ENCODE data around the gene TBC1D8. TPM values are rescaled to one million over a fixed set of nuclear protein-coding genes. Genes with fewer than 3 reads are reported as not detected.

Gene TBC1D8
- total and polyA plus RNA-seq, 2 of the 13 experiments (the other 11 are each of a cell fraction or from before 2014, with no cell fraction given): 45.1 to 95.4 TPM

DNA sequence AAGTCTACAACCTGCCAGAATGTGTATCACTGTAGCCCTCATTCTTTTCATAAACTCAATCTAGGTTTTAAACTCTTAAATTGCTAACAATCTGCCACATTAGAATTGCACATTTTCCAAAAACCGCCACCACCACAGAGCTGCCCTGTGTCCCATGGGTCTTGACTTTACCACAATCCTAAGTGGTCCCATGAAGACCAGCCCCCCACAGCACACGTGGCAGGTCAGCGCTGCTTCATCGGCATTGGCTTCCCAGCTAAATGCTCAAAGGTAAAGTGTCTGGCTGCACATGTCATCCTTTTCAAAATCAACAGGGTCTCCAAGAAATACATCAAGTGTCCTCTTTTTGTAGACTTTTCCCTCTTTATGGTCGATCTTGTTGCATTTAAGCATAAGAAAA lies 2.4 kb downstream of the TBC1D8 start:
- WGBS (ENCODE audit: low lambda C conversion rate): 15% methylated on average over 5 of the region's 5 CpGs
- no peak overlapping the region for H2AFZ ChIP-seq (ENCODE audit: low read length)
- H4K20me1 ChIP-seq (ENCODE audit: insufficient read depth, low read length): peaks cover 53% of the 10 kb centered on the region
- ATAC-seq: no peak
- H3K4me1 ChIP-seq (ENCODE audit: insufficient read depth, low read length): peaks cover 72% of the 10 kb centered on the region
- peak overlapping the region; percentile 89 for H3K9ac ChIP-seq (ENCODE audit: insufficient read depth, low read depth, low read length)
- DNase-seq (ENCODE audit: low spot score): no peak
- peak; percentile 37 for FAIRE-seq
- peaks cover 2 to 9% of the 10 kb centered on the region in 2 experiments; a peak in 3 of 5 replicates for H3K36me3 ChIP-seq (replicated peaks in 1 of 2; ENCODE audit: control insufficient read depth in 1 of 2, insufficient read depth in 2 of 2, low read length in 2 of 2)
- no peaks in the 10 kb centered on the region; a peak in 1 of 5 replicates for H3K27me3 ChIP-seq (ENCODE audit: control insufficient read depth in 1 of 2, insufficient read depth in 2 of 2, low read length in 2 of 2)
- H3K4me2 ChIP-seq (ENCODE audit: low read depth, low read length): peak overlapping the region; percentile 95
- peak overlapping the region; percentile 74 for H3K27ac ChIP-seq (ENCODE audit: extremely low read length, insufficient read depth, low read length)
- intact Hi-C loops (cut with micrococcal nuclease; ENCODE audit: unreplicated experiment) (loop anchor here (1.0 to 2.0 kb wide), 3 partner anchors 23 to 83 kb away; no protein-coding TSS in a partner anchor), in situ Hi-C loops (cut with HindIII; ENCODE audit: extremely low pct_ligation_motif_present, low pct_unique_long_range_greater_than_20kb) (no loop called here)
- peaks cover 69% of the 10 kb centered on the region for H3K79me2 ChIP-seq (ENCODE audit: insufficient read depth, low read length)
- H3K9me3 ChIP-seq (ENCODE audit: low read length): no peaks in the 10 kb centered on the region
- POLR2A ChIA-PET: interaction anchor here (0.8 to 6.4 kb wide), 5 partner anchors 11 to 84 kb away, joined by 3 to 54 read pairs (median 39); no protein-coding TSS in a partner anchor
- CTCF ChIA-PET (ENCODE audit: low intra/inter-chr PET ratio, low total read pairs): interaction anchor here (5.8 kb wide), 1 partner anchor 111 kb away, joined by 93 read pairs; no protein-coding TSS in a partner anchor
- BruUV-seq (replicated peaks): no TSS peak
- peak overlapping the region; percentile 83 to 97 (median 89) for H3K4me3 ChIP-seq (replicated peaks in 1 of 3; ENCODE audit: insufficient read depth in 1 of 3, low read depth in 2 of 3, low read length in 3 of 3)
- TF ChIP-seq, protein P1, sequence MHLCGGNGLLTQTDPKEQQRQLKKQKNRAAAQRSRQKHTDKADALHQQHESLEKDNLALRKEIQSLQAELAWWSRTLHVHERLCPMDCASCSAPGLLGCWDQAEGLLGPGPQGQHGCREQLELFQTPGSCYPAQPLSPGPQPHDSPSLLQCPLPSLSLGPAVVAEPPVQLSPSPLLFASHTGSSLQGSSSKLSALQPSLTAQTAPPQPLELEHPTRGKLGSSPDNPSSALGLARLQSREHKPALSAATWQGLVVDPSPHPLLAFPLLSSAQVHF (CRISPR knock-in tag; IDR thresholded peaks at IDR 0.05): no peak
- peak; percentile 43; the same call in 1 of the 2 replicates for TF ChIP-seq MYC (CRISPR knock-in tag; IDR thresholded peaks at IDR 0.05; ENCODE audit: borderline replicate concordance)
- no peak for TF ChIP-seq PCBP2 (optimal IDR thresholded peaks at IDR 0.05; ENCODE audit: low read depth, low read length, poor library complexity, severe bottlenecking)
- TF ChIP-seq RELA (CRISPR knock-in tag; IDR thresholded peaks at IDR 0.05): no peak
- TF ChIP-seq NR2F6 (IDR thresholded peaks at IDR 0.05): no peak
- 0 out of 2 replicates have a peak, but pooled peaks have one; percentile 4 for TF ChIP-seq NR2F6 (CRISPR knock-in tag; IDR thresholded peaks at IDR 0.05)
- no peak for TF ChIP-seq NPAS2 (CRISPR knock-in tag; IDR thresholded peaks at IDR 0.05; ENCODE audit: borderline replicate concordance)
- no peak for TF ChIP-seq SMAD9 (CRISPR knock-in tag; IDR thresholded peaks at IDR 0.05)
- TF ChIP-seq, protein P2, sequence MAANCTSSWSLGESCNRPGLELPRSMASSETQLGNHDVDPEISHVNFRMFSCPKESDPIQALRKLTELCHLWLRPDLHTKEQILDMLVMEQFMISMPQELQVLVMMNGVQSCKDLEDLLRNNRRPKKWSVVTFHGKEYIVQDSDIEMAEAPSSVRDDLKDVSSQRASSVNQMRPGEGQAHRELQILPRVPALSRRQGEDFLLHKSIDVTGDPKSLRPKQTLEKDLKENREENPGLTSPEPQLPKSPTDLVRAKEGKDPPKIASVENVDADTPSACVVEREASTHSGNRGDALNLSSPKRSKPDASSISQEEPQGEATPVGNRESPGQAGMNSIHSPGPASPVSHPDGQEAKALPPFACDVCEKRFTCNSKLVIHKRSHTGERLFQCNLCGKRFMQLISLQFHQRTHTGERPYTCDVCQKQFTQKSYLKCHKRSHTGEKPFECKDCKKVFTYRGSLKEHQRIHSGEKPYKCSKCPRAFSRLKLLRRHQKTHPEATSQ (CRISPR knock-in tag; IDR thresholded peaks at IDR 0.05; ENCODE audit: borderline replicate concordance): 0 out of 2 replicates have a peak, but pooled peaks have one; percentile 12
- TF ChIP-seq, protein P3, sequence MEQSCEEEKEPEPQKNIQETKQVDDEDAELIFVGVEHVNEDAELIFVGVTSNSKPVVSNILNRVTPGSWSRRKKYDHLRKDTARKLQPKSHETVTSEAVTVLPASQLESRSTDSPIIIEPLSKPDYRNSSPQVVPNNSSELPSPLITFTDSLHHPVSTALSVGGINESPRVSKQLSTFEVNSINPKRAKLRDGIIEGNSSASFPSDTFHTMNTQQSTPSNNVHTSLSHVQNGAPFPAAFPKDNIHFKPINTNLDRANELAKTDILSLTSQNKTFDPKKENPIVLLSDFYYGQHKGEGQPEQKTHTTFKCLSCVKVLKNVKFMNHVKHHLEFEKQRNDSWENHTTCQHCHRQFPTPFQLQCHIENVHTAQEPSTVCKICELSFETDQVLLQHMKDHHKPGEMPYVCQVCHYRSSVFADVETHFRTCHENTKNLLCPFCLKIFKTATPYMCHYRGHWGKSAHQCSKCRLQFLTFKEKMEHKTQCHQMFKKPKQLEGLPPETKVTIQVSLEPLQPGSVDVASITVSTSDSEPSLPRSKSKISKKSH (CRISPR knock-in tag; IDR thresholded peaks at IDR 0.05; ENCODE audit: borderline replicate concordance): no peak
- TF ChIP-seq, protein P4, sequence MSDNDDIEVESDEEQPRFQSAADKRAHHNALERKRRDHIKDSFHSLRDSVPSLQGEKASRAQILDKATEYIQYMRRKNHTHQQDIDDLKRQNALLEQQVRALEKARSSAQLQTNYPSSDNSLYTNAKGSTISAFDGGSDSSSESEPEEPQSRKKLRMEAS (IDR thresholded peaks at IDR 0.05): peak; percentile 76
- no peak for TF ChIP-seq ZNF460 (CRISPR knock-in tag; IDR thresholded peaks at IDR 0.05; ENCODE audit: borderline replicate concordance)
- no peak for TF ChIP-seq ZNF773 (CRISPR knock-in tag; IDR thresholded peaks at IDR 0.05; ENCODE audit: borderline replicate concordance)
- TF ChIP-seq ZNF530 (CRISPR knock-in tag; IDR thresholded peaks at IDR 0.05; ENCODE audit: low read depth): no peak
- TF ChIP-seq ZNF589 (CRISPR knock-in tag; conservative IDR thresholded peaks at IDR 0.05): 0 out of 2 replicates have a peak, but pooled peaks have one; percentile 9
- no peak for TF ChIP-seq ZNF790 (CRISPR knock-in tag; IDR thresholded peaks at IDR 0.05; ENCODE audit: borderline replicate concordance)
- no peak for TF ChIP-seq ADNP (CRISPR knock-in tag; IDR thresholded peaks at IDR 0.05)
- TF ChIP-seq ELF3 (CRISPR knock-in tag; IDR thresholded peaks at IDR 0.05): no peak
- TF ChIP-seq, protein P5, sequence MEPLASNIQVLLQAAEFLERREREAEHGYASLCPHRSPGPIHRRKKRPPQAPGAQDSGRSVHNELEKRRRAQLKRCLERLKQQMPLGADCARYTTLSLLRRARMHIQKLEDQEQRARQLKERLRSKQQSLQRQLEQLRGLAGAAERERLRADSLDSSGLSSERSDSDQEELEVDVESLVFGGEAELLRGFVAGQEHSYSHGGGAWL (CRISPR knock-in tag; IDR thresholded peaks at IDR 0.05): no peak
- TF ChIP-seq BRD4 (CRISPR knock-in tag; IDR thresholded peaks at IDR 0.05): no peak
- no peak for TF ChIP-seq TARDBP (CRISPR knock-in tag; IDR thresholded peaks at IDR 0.05)
- 0 out of 2 replicates have a peak, but pooled peaks have one; percentile 49 for TF ChIP-seq ZBTB7B (CRISPR knock-in tag; IDR thresholded peaks at IDR 0.05)
- TF ChIP-seq CCDC6 (CRISPR knock-in tag; IDR thresholded peaks at IDR 0.05): no peak

Measured in HepG2 (cell line).